GM12878 (cell line): ENCODE measurements around the gene MT1G. TPM values are rescaled to one million over a fixed set of nuclear protein-coding genes. Genes with fewer than 3 reads are reported as not detected.

Experiments
- ATAC-seq: fragments of 200-7000 bp; cut with Tn5 transposase; 3 replicates; pipeline ENCODE4 v1.9.1; 2020; ENCODE audit warnings: mild to moderate bottlenecking, moderate library complexity
- BruUV-seq: library from RNA; stranded (reverse); fragments of 400-500 nt; replicated peaks from 2 replicates; lab custom pipeline; 2021; lab: Mats Ljungman, UMichigan
- CTCF ChIA-PET: fragments of 300-600 bp; sonication (Branson Sonifier 250); formaldehyde crosslinking; extraction: SDS; loops from one replicate; lab custom pipeline; 2021; ENCODE audit warnings: inconsistent platforms; lab: Yijun Ruan, JAX
- POLR2A ChIA-PET: fragments of 350-600 bp; formaldehyde crosslinking; extraction: SDS; loops from one replicate; lab custom pipeline; 2021; ENCODE audit warnings: inconsistent platforms; lab: Charles Lee
- RAD21 ChIA-PET: fragments of 300-600 bp; sonication (Branson Sonifier 250); formaldehyde crosslinking; loops from one replicate; lab custom pipeline; 2023; ENCODE audit warnings: antibody characterized with exemption; ENCODE audit not compliant: unreplicated experiment; lab: Charles Lee
- SMC1A ChIA-PET: fragments of 300-600 bp; sonication (Branson Sonifier 250); formaldehyde crosslinking; loops from one replicate; lab custom pipeline; 2023; ENCODE audit not compliant: unreplicated experiment, uncharacterized antibody; lab: Charles Lee
- DNase-seq: peaks from one replicate; pipeline ENCODE4 v3.0.0-alpha.2; 2011; ENCODE audit warnings: low read depth, low spot score
- FAIRE-seq: peaks from 3 replicates; lab custom pipeline; 2011; peaks lifted over from hg19 to GRCh38; lab: Jason Lieb, UNC
- H2AFZ ChIP-seq: 2 replicates; pipeline ENCODE4 v1.6.0; 2011; ENCODE audit warnings: low read depth, low read length, control low read depth; ENCODE audit not compliant: control insufficient read depth
- H3K27ac ChIP-seq: 2 replicates; pipeline ENCODE4 v1.5.1; 2011; ENCODE audit warnings: control low read depth; ENCODE audit not compliant: control insufficient read depth, insufficient read depth
- H3K27me3 ChIP-seq, 2 experiments: replicated peaks in 1 of 2; 2 replicates each; pipeline versions ENCODE4 v1.6.0 to v1.6.1; 2011; ENCODE audit warnings: low read length in 1 of 2; ENCODE audit not compliant: control insufficient read depth in 2 of 2, insufficient read depth in 2 of 2
- H3K36me3 ChIP-seq, 2 experiments: 2 replicates each; pipeline ENCODE4 v1.5.1; 2011; ENCODE audit warnings: low read length in 1 of 2; ENCODE audit not compliant: control insufficient read depth in 2 of 2, insufficient read depth in 2 of 2
- H3K4me1 ChIP-seq: 2 replicates; pipeline ENCODE4 v1.6.1; 2011; ENCODE audit warnings: mild to moderate bottlenecking, low read length, moderate library complexity, mixed read lengths; ENCODE audit not compliant: control insufficient read depth, insufficient read depth
- H3K4me2 ChIP-seq: 2 replicates; pipeline ENCODE4 v1.6.0; 2011; ENCODE audit warnings: control low read depth; ENCODE audit not compliant: control insufficient read depth, insufficient read depth
- H3K4me3 ChIP-seq: fragments of 200-600 bp; sonication (generic); 2 replicates; pipeline ENCODE4 v1.5.1; 2016
- H3K79me2 ChIP-seq: 2 replicates; pipeline ENCODE4 v1.6.0; 2011; ENCODE audit warnings: low read length; ENCODE audit not compliant: control insufficient read depth, insufficient read depth
- H3K9ac ChIP-seq: 2 replicates; pipeline ENCODE4 v1.8.0; 2011; ENCODE audit warnings: low read length, control low read depth, mixed read lengths; ENCODE audit not compliant: control insufficient read depth, insufficient read depth
- H3K9me3 ChIP-seq: replicated peaks from 3 replicates; pipeline ENCODE4 v1.5.1; 2011; ENCODE audit warnings: mild to moderate bottlenecking, low read length; ENCODE audit not compliant: control insufficient read depth, insufficient read depth
- H4K20me1 ChIP-seq: 2 replicates; pipeline ENCODE4 v1.6.0; 2011; ENCODE audit not compliant: control insufficient read depth, insufficient read depth
- BCLAF1 ChIP-seq: fragments of 450-650 bp; IDR thresholded peaks from 2 replicates; pipeline ENCODE4 v1.6.1; 2017; ENCODE audit warnings: antibody characterized with exemption, mild to moderate bottlenecking, moderate library complexity
- BRCA1 ChIP-seq: IDR thresholded peaks from 2 replicates; pipeline ENCODE4 v1.6.1; 2011; ENCODE audit warnings: low read depth, low read length, improper control_type of control experiment
- CBX3 ChIP-seq: fragments of 200-600 bp; sonication (generic); IDR thresholded peaks from 2 replicates; pipeline ENCODE4 v1.6.1; 2016; ENCODE audit warnings: low read depth, borderline replicate concordance
- CEBPB ChIP-seq, 2 experiments: fragments of 150-350 bp in 1 of 2; IDR thresholded peaks; 2 replicates each; pipeline ENCODE4 v1.6.1; 2012 to 2014; ENCODE audit warnings: low read depth in 2 of 2, low read length in 2 of 2, borderline replicate concordance in 1 of 2, inconsistent platforms in 1 of 2
- KLF5 ChIP-seq: fragments of 450-650 bp; IDR thresholded peaks from 2 replicates; pipeline ENCODE4 v1.6.1; 2014; ENCODE audit warnings: mild to moderate bottlenecking; ENCODE audit not compliant: partially characterized antibody
- NFXL1 ChIP-seq: fragments of 450-650 bp; IDR thresholded peaks from 2 replicates; pipeline ENCODE4 v1.6.1; 2017; ENCODE audit warnings: antibody characterized with exemption, mild to moderate bottlenecking, borderline replicate concordance
- NKRF ChIP-seq: fragments of 450-650 bp; conservative IDR thresholded peaks from 2 replicates; pipeline ENCODE4 v1.6.1; 2017; ENCODE audit warnings: mild to moderate bottlenecking, moderate library complexity
- NR2C1 ChIP-seq: fragments of 450-650 bp; IDR thresholded peaks from 2 replicates; pipeline ENCODE4 v1.6.1; 2017; ENCODE audit warnings: antibody characterized with exemption, mild to moderate bottlenecking, moderate library complexity
- POLR2A ChIP-seq: IDR thresholded peaks from 2 replicates; pipeline ENCODE4 v1.6.1; 2011; ENCODE audit warnings: low read depth, mild to moderate bottlenecking, low read length
- RUNX3 ChIP-seq: IDR thresholded peaks from 2 replicates; pipeline ENCODE4 v1.6.1; 2012; ENCODE audit warnings: low read length, inconsistent platforms
- SPI1 ChIP-seq: IDR thresholded peaks from 2 replicates; pipeline ENCODE4 v1.6.1; 2011; ENCODE audit warnings: low read depth, mild to moderate bottlenecking, low read length, moderate library complexity, borderline replicate concordance; ENCODE audit not compliant: insufficient read depth
- SREBF2 ChIP-seq: IDR thresholded peaks from 2 replicates; pipeline ENCODE4 v1.6.1; 2012; ENCODE audit warnings: mild to moderate bottlenecking, low read length
- TAF1 ChIP-seq: IDR thresholded peaks from 2 replicates; pipeline ENCODE4 v1.6.1; 2011; ENCODE audit warnings: mild to moderate bottlenecking, low read depth, low read length, borderline replicate concordance
- USF1 ChIP-seq: IDR thresholded peaks from 2 replicates; pipeline ENCODE4 v1.6.1; 2011; ENCODE audit warnings: borderline replicate concordance, low read depth, mild to moderate bottlenecking, moderate library complexity, mixed read lengths, low read length; ENCODE audit not compliant: insufficient read depth; ENCODE audit errors: extremely low read length
- ZNF207 ChIP-seq: fragments of 450-650 bp; IDR thresholded peaks from 2 replicates; pipeline ENCODE4 v1.6.1; 2014; ENCODE audit warnings: antibody characterized with exemption, mild to moderate bottlenecking, borderline replicate concordance
- WGBS: methylation state at CpG from one replicate; pipeline ENCODE4 v1.1.6; 2016; ENCODE audit warnings: low lambda C conversion rate; ENCODE audit not compliant: insufficient replicate concordance, insufficient coverage; ENCODE audit errors: missing lambda C conversion rate; 5-methylcytosine and 5-hydroxymethylcytosine counted together
- in situ Hi-C: fragments of 300-500 bp; cut with MboI; formaldehyde crosslinking; loops from 9 replicates; pipeline ENCODE4 v1.14.3; 2018; ENCODE audit warnings: mixed read lengths
- intact Hi-C: fragments of 100-400 bp; cut with micrococcal nuclease; formaldehyde crosslinking; loops from one replicate; pipeline ENCODE4 v1.14.2; 2022; ENCODE audit not compliant: unreplicated experiment
- polyA plus RNA-seq, 11 experiments: library from polyadenylated mRNA; depleted of rRNA in 4 of 11; unstranded in 6 of 11; stranded (reverse) in 5 of 11; fragments of >200 nt; fragmentation: Nextera tagmentation in 4 of 11; fragmentation: Illumina TruSeq in 1 of 11; extraction: Ambion mirVana in 4 of 11; extraction: Trizol in 1 of 11; gene quantifications; 1 replicate in 1 of 11; 2 replicates in 10 of 11; pipeline versions ENCODE4 v1.2.1 to v1.2.3, GENCODE V29; 2011 to 2016; ENCODE audit warnings: inconsistent platforms in 2 of 11, missing spikeins in 2 of 11, low read depth in 1 of 11
- total RNA-seq, 4 experiments: library from RNA; depleted of rRNA in 3 of 4; stranded (reverse); fragments of >200 nt in 3 of 4; fragmentation: Illumina TruSeq in 1 of 4; extraction: Trizol in 1 of 4; gene quantifications; 2 replicates each; pipeline versions ENCODE4 v1.2.1 to v1.2.3, GENCODE V29; 2013 to 2021

MT1G gene
- total and polyA plus RNA-seq, 10 of the 15 experiments (the other 5 are each of a cell fraction or from before 2014, with no cell fraction given) = 1.2 to 9.1 (median 4.6) TPM

- in situ Hi-C loops = loop anchor here (25.0 kb wide), 1 partner anchor 753 kb away; no protein-coding TSS in a partner anchor
- POLR2A ChIA-PET = no interaction called here
- TF ChIP-seq NKRF (no peak), SREBF2 (no peak), BCLAF1 (no peak), CBX3 (no peak), TAF1 (no peak), POLR2A (no peak), CEBPB (IDR thresholded peaks at IDR 0.05; ENCODE audit: borderline replicate concordance in 1 of 2, low read depth in 2 of 2, low read length in 2 of 2) (no peak), KLF5 (no peak), NR2C1 (no peak), USF1 (no peak), RUNX3 (no peak), ZNF207 (no peak), SPI1 (no peak), NFXL1 (no peak), BRCA1 (no peak)
These were observed 22.7 kb upstream of the MT1G start for GRCh38 chr16:56690420-56691122.

More at GRCh38 chr16:56690420-56691122, 22.7 kb upstream of the MT1G start:
- Histone ChIP-seq H2AFZ (no peak overlapping the region), H3K9me3 (no peaks in the 10 kb centered on the region; the same call in 2 of the 3 replicates), H3K36me3 (no peaks in the 10 kb centered on the region), H3K27ac (no peak overlapping the region), H3K27me3 (no peaks in the 10 kb centered on the region; a peak in 1 of 4 replicates), H3K4me1 (no peaks in the 10 kb centered on the region), H3K4me2 (no peak overlapping the region), H4K20me1 (no peaks in the 10 kb centered on the region), H3K79me2 (no peaks in the 10 kb centered on the region), H3K4me3 (no peak overlapping the region), H3K9ac (no peak overlapping the region)
- ChIA-PET CTCF (interaction anchor here (0.7 to 1.4 kb wide), 2 partner anchors 95 to 114 kb away, joined by 3 to 4 read pairs; no protein-coding TSS in a partner anchor), RAD21 (interaction anchor here (0.7 kb wide), 1 partner anchor 65 kb away, joined by 4 read pairs; the partner anchor contains the start of gene MT1E), SMC1A (interaction anchor here (1.0 kb wide), 1 partner anchor 11 kb away, joined by 4 read pairs; no protein-coding TSS in a partner anchor)
- ATAC-seq (no peak), DNase-seq (no peak), FAIRE-seq (no peak)
- WGBS = 55% methylated on average over 4 of the region's 4 CpGs
- intact Hi-C loops = no loop called here
- no TSS peak for BruUV-seq
